ENCODE data around the gene CHAC1. TPM values are rescaled to one million over a fixed set of nuclear protein-coding genes. Genes with fewer than 3 reads are reported as not detected.

Gene CHAC1
- total RNA-seq, 1 experiment from 2014 or later: 48.7 TPM

- H3K27me3 Mint-ChIP-seq (ENCODE audit: low read depth): peaks cover 77% of the 10 kb centered on the region
- Histone ChIP-seq H3K4me1 (ENCODE audit: insufficient read depth, low read length) (no peaks in the 10 kb centered on the region), H3K14ac (ENCODE audit: insufficient read depth, low read length) (peak overlapping the region; percentile 55), H4K5ac (ENCODE audit: insufficient read length, low read depth, low read length) (no peak overlapping the region), H3K27me3 (ENCODE audit: insufficient read depth, low read length) (no peaks in the 10 kb centered on the region; the same call in 1 of the 2 replicates), H2AK5ac (ENCODE audit: insufficient read length, low read length) (no peak overlapping the region), H4K20me1 (ENCODE audit: control insufficient read depth, insufficient read depth, insufficient read length) (no peaks in the 10 kb centered on the region), H3K56ac (ENCODE audit: insufficient read length, low read depth, low read length) (no peak overlapping the region), H3K79me1 (ENCODE audit: insufficient read depth, low read depth, low read length, poor library complexity, severe bottlenecking) (no peaks in the 10 kb centered on the region), H2BK20ac (ENCODE audit: low read depth, low read length, poor library complexity, severe bottlenecking) (no peak overlapping the region), H3K9me3 (ENCODE audit: control insufficient read depth, low read depth, low read length) (no peaks in the 10 kb centered on the region), H3K4ac (ENCODE audit: low read depth, low read length) (no peak overlapping the region), H2BK120ac (ENCODE audit: low read depth, low read length, poor library complexity, severe bottlenecking) (no peak overlapping the region), H4K91ac (ENCODE audit: insufficient read length, low read depth, low read length) (no peak overlapping the region), H3K79me2 (ENCODE audit: insufficient read depth, low read length) (no peaks in the 10 kb centered on the region), H3K27ac (ENCODE audit: insufficient read length, low read depth, low read length) (no peak overlapping the region), H4K8ac (replicated peaks; ENCODE audit: insufficient read length, low read depth, low read length) (no peak overlapping the region), H3T11ph (ENCODE audit: low read length) (no peak overlapping the region), H3K4me2 (ENCODE audit: insufficient read depth, insufficient read length, low read length) (peak overlapping the region; percentile 46), H2BK15ac (ENCODE audit: low read depth, low read length) (no peak overlapping the region), H2BK5ac (ENCODE audit: insufficient read length, low read length) (no peak overlapping the region), H3K23me2 (ENCODE audit: insufficient read length, low read depth, low read length, poor library complexity, severe bottlenecking) (peaks cover 8% of the 10 kb centered on the region), H3K23ac (ENCODE audit: insufficient read length, low read depth, low read length) (no peak overlapping the region), H3K18ac (ENCODE audit: insufficient read length, low read depth, low read length) (peak overlapping the region; percentile 69), H2AFZ (ENCODE audit: low read length) (no peak overlapping the region), H3K9ac (ENCODE audit: extremely low read depth, insufficient read length, low read length) (peak overlapping the region; percentile 6), H2BK12ac (ENCODE audit: insufficient read length, low read depth, low read length) (no peak overlapping the region)
- no CpG with 5 or more reads among the region's 7 CpGs for WGBS (ENCODE audit: extremely low coverage, insufficient read length, low lambda C conversion rate)
- H3K4me3 Mint-ChIP-seq: peak overlapping the region; percentile 61 to 71
- peaks cover 26 to 30% of the 10 kb centered on the region in 2 experiments for H3K4me1 Mint-ChIP-seq
- no peak for TF ChIP-seq CTCF (conservative IDR thresholded peaks at IDR 0.05)
- H3K9me3 Mint-ChIP-seq: no peaks in the 10 kb centered on the region
- H3K27ac Mint-ChIP-seq: no peak overlapping the region
- no peaks in the 10 kb centered on the region; a peak in 1 of 7 replicates for H3K36me3 Mint-ChIP-seq (ENCODE audit: insufficient read depth in 1 of 3, low read depth in 3 of 3)
- no peak for DNase-seq
These were observed 12.2 kb upstream of the CHAC1 start for GRCh38 chr15:40941068-40941527.

All from H9 (cell line).